Right ventricle myocardium superior (tissue), 1 donor: ENCODE data around the gene RHOF. TPM values are rescaled to one million over a fixed set of nuclear protein-coding genes. Genes with fewer than 3 reads are reported as not detected.

Source experiments
- ATAC-seq: fragments of 200-7000 bp; cut with Tn5 transposase; one replicate; pipeline ENCODE4 v1.9.1; 2020; ENCODE audit warnings: mild to moderate bottlenecking; ENCODE audit not compliant: poor library complexity
- DNase-seq: peaks from one replicate; pipeline ENCODE4 v3.0.0-alpha.2; 2020
- intact Hi-C: fragments of 100-400 bp; cut with DNase I; formaldehyde crosslinking; loops from one replicate; pipeline ENCODE4 v1.11.2; 2022
- long read RNA-seq: library from polyadenylated mRNA; unstranded; transcript quantifications from one replicate; pipeline ENCODE4 v2.0.0, GENCODE V29; 2021
- total RNA-seq: library from RNA; stranded (reverse); fragmentation: NEBNext Ultra II Directional; extraction: Animal tissue kit (Norgen Biotek cat#: 25700); gene quantifications from one replicate; pipeline ENCODE4 v1.2.1, GENCODE V29; 2021
- donor health status: DM: no; HTN: yes; CAD: no; lungs with severe emphysema.

The RHOF gene
- 41.8 TPM for total RNA-seq
- long read RNA-seq, transcript RHOF-201 (5 exons, 3,009 nt), result major isoform, 169 of 226 reads
- long read RNA-seq, transcript RHOF-204 (4 exons, 699 nt), result minor isoform, 22 of 226 reads
- long read RNA-seq, partial matches to known transcripts, result 11 of 226 reads
- long read RNA-seq, other reads (novel, unspliced or antisense), result 21 of 226 reads

- ATAC-seq (peak; percentile 42), DNase-seq (peak; percentile 74)
- intact Hi-C loops, result loop anchor here (5.0 kb wide), 1 partner anchor 96 kb away; no protein-coding TSS in a partner anchor
Observed at GRCh38 chr12:121793440-121793837, at the start of gene RHOF. Gene RHOF (minus strand): TSS chr12:121793688. CDS start chr12:121793633, 55 bp downstream.

DNA sequence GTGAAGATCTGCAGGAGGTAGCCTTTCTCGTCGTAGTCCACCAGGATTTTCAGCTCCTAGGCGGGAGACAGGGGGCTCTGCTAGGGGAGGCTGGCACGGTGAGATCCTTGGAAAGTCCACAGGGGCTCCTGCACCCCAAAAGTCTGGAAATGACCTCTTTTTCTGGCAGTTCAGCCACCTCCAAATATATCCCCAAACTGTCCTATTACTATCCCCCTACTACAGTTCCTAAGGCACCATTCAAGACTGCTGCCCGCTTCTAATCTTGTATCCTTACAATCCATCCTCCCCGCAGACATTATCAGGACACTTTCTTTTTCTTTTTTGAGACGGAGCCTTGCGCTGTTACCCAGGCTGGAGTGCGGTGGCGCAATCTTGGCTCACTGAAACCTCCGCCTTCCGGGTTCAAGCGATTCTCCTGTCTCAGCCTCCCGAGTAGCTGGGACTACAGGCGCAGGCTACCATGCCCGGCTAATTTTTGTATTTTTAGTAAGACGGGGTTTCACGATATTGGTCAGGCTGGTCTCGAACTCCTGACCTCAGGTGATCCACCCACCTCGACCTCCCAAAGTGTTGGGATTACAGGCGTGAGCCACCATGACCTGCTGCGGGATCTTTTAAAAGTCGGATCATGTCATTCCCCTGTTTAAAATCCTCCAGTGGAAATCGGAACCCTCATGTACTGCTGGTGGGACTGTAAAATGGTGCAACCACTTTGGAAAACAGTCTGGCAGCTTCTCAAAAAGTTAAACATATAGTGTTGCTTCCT lies 46.7 kb upstream of the RHOF start:
- DNase-seq (peak; percentile 54), ATAC-seq (peak; percentile 1)
- intact Hi-C loops, result no loop called here

- DNase-seq (peak; percentile 100), ATAC-seq (peak; percentile 99)
- intact Hi-C loops, result no loop called here
Observed at GRCh38 chr12:121839106-121839992, 45.9 kb upstream of the RHOF start.

- ATAC-seq (no peak), DNase-seq (no peak)
- intact Hi-C loops, result no loop called here
Observed at GRCh38 chr12:121838126-121838525, 44.6 kb upstream of the RHOF start.

- no peak for ATAC-seq
- intact Hi-C loops, result no loop called here
Observed at GRCh38 chr12:121837680-121838079, 44.2 kb upstream of the RHOF start.

GRCh38 chr12:121831571-121832245 lies 38.2 kb upstream of the RHOF start:
- intact Hi-C loops, result no loop called here

More at GRCh38 chr12:121837680-121838079, 44.2 kb upstream of the RHOF start:
- no peak for DNase-seq

GRCh38 chr12:121830588-121831265 lies 37.2 kb upstream of the RHOF start:
- DNase-seq (no peak), ATAC-seq (no peak)
- intact Hi-C loops, result no loop called here

More at GRCh38 chr12:121831571-121832245, 38.2 kb upstream of the RHOF start:
- DNase-seq, result no peak
- ATAC-seq, result no peak

DNA sequence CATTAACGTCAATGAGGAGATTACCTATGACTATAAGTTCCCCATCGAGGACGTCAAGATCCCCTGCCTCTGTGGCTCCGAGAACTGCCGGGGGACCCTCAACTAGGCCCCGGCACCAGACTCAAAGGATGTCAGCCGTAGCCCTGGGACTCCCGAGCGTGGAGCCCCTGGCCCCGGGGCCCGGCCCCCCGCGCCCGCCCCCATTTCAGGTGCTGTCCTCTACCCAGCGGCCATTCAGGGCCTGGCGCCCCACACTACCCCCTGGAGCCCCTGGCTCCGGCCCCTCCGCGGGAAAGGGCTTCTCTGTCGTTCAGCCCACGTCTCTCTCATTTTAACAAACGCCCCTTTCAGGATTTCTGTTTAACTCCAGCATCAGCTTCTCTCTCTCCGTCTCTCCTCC lies 36.6 kb upstream of the RHOF start:
- ATAC-seq (no peak), DNase-seq (no peak)
- intact Hi-C loops, result no loop called here

- no peak for DNase-seq
- intact Hi-C loops, result no loop called here
- no peak for ATAC-seq
Observed at GRCh38 chr12:121829250-121829918, 35.9 kb upstream of the RHOF start.

DNA sequence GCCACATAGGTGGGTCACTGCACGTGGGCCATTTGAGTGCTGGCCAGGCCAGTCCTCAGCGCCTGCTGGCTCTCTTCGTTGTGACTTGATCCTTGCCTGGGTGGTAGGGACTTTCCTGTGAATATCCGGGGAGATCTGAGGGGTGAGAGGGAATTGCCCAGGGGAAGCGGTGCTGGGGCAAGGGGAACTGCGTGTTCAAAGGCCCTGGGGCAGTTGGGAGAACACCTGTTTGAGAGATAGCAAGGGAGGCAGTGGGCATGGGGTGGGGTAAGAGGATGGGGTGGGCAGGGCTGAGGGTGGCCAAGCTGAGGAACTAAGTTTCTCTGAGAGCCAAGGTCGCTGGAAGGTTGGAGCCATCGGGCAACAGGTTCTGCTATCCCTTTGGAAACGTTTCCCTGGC lies 35.3 kb upstream of the RHOF start:
- DNase-seq, result no peak
- intact Hi-C loops, result no loop called here

GRCh38 chr12:121828306-121828705 lies 34.8 kb upstream of the RHOF start:
- ATAC-seq, result no peak
- no peak for DNase-seq
- intact Hi-C loops, result no loop called here

More for the DNA sequence above, 35.3 kb upstream of the RHOF start:
- ATAC-seq, result no peak

DNA sequence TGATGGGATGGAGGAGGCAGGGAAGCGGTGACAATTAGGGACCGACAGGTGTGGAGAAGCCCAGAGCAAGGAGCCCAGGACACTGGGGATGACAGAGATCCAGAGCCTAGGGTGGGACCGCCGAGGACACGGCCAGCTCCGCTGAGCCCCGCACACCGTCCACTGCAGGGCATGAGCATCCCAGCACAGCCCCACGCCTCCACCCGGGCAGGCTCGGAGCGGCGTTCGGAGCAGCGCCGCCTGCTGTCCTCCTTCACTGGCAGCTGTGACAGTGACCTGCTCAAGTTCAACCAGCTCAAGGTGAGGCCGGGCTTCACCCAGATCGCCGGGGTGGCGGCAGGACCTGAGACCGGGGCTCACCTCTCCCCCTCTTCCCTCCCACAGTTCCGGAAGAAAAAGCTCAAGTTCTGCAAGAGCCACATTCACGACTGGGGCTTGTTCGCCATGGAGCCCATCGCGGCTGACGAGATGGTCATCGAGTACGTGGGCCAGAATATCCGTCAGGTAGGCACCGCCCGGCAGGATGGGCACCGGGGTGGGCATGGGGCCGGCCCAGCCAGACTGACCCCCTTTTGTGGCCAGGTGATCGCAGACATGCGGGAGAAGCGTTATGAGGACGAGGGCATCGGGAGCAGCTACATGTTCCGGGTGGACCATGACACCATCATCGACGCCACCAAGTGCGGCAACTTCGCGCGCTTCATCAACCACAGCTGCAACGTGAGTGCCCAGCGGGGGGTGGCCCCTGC lies 34.0 kb upstream of the RHOF start:
- ATAC-seq (no peak), DNase-seq (no peak)

GRCh38 chr12:121826318-121827150 lies 33.0 kb upstream of the RHOF start:
- DNase-seq (peak; percentile 19), ATAC-seq (no peak)
- intact Hi-C loops, result no loop called here

More for the DNA sequence above, 34.0 kb upstream of the RHOF start:
- intact Hi-C loops, result no loop called here

DNA sequence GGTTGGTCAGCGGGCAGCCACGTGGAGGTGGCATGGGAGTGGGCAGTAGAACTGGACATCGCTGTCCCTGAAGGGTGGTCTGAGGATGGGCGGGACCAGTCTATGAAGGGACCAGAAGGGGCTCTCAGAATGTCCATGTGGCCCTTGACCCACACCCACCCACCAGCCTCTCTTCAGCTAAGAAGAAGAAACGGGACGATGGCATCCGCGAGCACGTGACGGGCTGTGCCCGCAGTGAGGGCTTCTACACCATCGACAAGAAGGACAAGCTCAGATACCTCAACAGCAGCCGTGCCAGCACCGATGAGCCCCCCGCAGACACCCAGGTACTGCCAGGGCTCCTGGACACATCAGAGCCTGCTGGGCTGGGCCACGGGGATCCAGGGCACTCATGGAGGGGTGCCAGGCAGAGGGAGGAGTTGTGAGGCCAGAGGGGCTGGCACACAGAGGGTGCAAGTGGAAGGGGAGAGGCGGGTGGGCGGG lies 31.6 kb upstream of the RHOF start:
- DNase-seq (peak; percentile 43), ATAC-seq (no peak)
- intact Hi-C loops, result no loop called here

DNA sequence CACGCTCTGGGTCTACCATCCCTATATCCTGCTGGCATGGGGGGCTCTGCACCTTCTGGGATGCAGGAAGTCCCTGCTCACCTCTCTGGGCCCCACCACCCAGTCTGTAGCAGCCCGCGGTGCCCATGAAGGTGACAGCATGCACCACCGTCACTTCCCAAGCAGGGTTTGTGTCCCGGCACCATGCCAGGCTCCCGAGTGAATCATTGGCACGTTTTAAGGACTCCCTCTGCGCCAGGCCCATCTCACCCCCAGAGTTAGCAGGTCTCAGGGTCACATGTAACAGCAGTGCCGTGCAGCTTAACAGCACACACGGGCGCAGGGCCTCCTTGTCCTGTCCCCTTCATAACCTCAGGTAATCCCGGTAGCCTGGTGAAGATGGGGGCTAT lies 30.2 kb upstream of the RHOF start:
- DNase-seq, result peak; percentile 40
- no peak for ATAC-seq
- intact Hi-C loops, result no loop called here

- ATAC-seq, result no peak
- peak; percentile 42 for DNase-seq
- intact Hi-C loops, result no loop called here
Observed at GRCh38 chr12:121823101-121823726, 29.7 kb upstream of the RHOF start.
